ENCODE data around the gene TMEM179. TPM values are rescaled to one million over a fixed set of nuclear protein-coding genes. Genes with fewer than 3 reads are reported as not detected.

TMEM179 gene
- total RNA-seq, 2 experiments from 2014 or later, result not detected

- no peaks in the 10 kb centered on the region for H3K9me3 Mint-ChIP-seq
- ChIA-PET POLR2A (no interaction called here), CTCF (interaction anchor here (1.2 kb wide), 1 partner anchor 20 kb away, joined by 3 read pairs; no protein-coding TSS in a partner anchor)
- no peak overlapping the region for H3K27ac Mint-ChIP-seq
- no peaks in the 10 kb centered on the region for H3K4me1 Mint-ChIP-seq
- no peak overlapping the region for H3K4me3 Mint-ChIP-seq
- no peaks in the 10 kb centered on the region for H3K36me3 Mint-ChIP-seq (ENCODE audit: low read depth)
- DNase-seq, result no peak
- H3K27me3 Mint-ChIP-seq, result no peaks in the 10 kb centered on the region
Observed at GRCh38 chr14:104555430-104556255, 48.9 kb downstream of the TMEM179 start.

GRCh38 chr14:104554608-104555429 lies 49.8 kb downstream of the TMEM179 start:
- Mint-ChIP-seq H3K36me3 (ENCODE audit: low read depth) (no peaks in the 10 kb centered on the region), H3K27me3 (no peaks in the 10 kb centered on the region), H3K4me3 (no peak overlapping the region), H3K4me1 (no peaks in the 10 kb centered on the region), H3K27ac (no peak overlapping the region), H3K9me3 (no peaks in the 10 kb centered on the region)
- CTCF ChIA-PET, result interaction anchor here (0.6 kb wide), 1 partner anchor 422 kb away, joined by 3 read pairs; no protein-coding TSS in a partner anchor
- POLR2A ChIA-PET, result no interaction called here
- no peak for DNase-seq

GRCh38 chr14:104554088-104554607 lies 50.4 kb downstream of the TMEM179 start:
- DNase-seq, result no peak
- Mint-ChIP-seq H3K27ac (no peak overlapping the region), H3K4me3 (no peak overlapping the region), H3K36me3 (ENCODE audit: low read depth) (no peaks in the 10 kb centered on the region), H3K9me3 (no peaks in the 10 kb centered on the region), H3K4me1 (no peaks in the 10 kb centered on the region), H3K27me3 (no peaks in the 10 kb centered on the region)
- CTCF ChIA-PET, result interaction anchor here (0.6 to 0.8 kb wide), 2 partner anchors 8 to 421 kb away, joined by 3 read pairs; no protein-coding TSS in a partner anchor
- POLR2A ChIA-PET, result no interaction called here

GRCh38 chr14:104553166-104554087 lies 51.1 kb downstream of the TMEM179 start:
- no peak for DNase-seq
- ChIA-PET POLR2A (no interaction called here), CTCF (interaction anchor here (0.8 kb wide), 1 partner anchor 9 kb away, joined by 3 read pairs; no protein-coding TSS in a partner anchor)
- Mint-ChIP-seq H3K36me3 (ENCODE audit: low read depth) (no peaks in the 10 kb centered on the region), H3K4me1 (no peaks in the 10 kb centered on the region), H3K27me3 (no peaks in the 10 kb centered on the region), H3K9me3 (no peaks in the 10 kb centered on the region), H3K4me3 (no peak overlapping the region), H3K27ac (no peak overlapping the region)

GRCh38 chr14:104552738-104553125 lies 51.8 kb downstream of the TMEM179 start:
- Mint-ChIP-seq H3K4me3 (no peak overlapping the region), H3K9me3 (no peaks in the 10 kb centered on the region), H3K36me3 (ENCODE audit: low read depth) (no peaks in the 10 kb centered on the region), H3K4me1 (no peaks in the 10 kb centered on the region), H3K27me3 (no peaks in the 10 kb centered on the region), H3K27ac (no peak overlapping the region)
- DNase-seq, result no peak
- POLR2A ChIA-PET, result no interaction called here
- CTCF ChIA-PET, result no interaction called here

- no peaks in the 10 kb centered on the region for H3K9me3 Mint-ChIP-seq
- H3K27me3 Mint-ChIP-seq, result no peaks in the 10 kb centered on the region
- no peaks in the 10 kb centered on the region for H3K4me1 Mint-ChIP-seq
- H3K27ac Mint-ChIP-seq, result no peak overlapping the region
- no peak overlapping the region for H3K4me3 Mint-ChIP-seq
- POLR2A ChIA-PET, result no interaction called here
- no peaks in the 10 kb centered on the region for H3K36me3 Mint-ChIP-seq (ENCODE audit: low read depth)
- CTCF ChIA-PET, result no interaction called here
- no peak for DNase-seq
Observed at GRCh38 chr14:104551851-104552737, 52.5 kb downstream of the TMEM179 start.

- CTCF ChIA-PET, result no interaction called here
- no peak for DNase-seq
- Mint-ChIP-seq H3K4me1 (no peaks in the 10 kb centered on the region), H3K36me3 (ENCODE audit: low read depth) (no peaks in the 10 kb centered on the region), H3K27me3 (no peaks in the 10 kb centered on the region), H3K9me3 (no peaks in the 10 kb centered on the region), H3K4me3 (no peak overlapping the region), H3K27ac (no peak overlapping the region)
- POLR2A ChIA-PET, result no interaction called here
Observed at GRCh38 chr14:104550861-104551728, 53.5 kb downstream of the TMEM179 start.

GRCh38 chr14:104550340-104550860 lies 54.2 kb downstream of the TMEM179 start:
- H3K9me3 Mint-ChIP-seq, result no peaks in the 10 kb centered on the region
- H3K27me3 Mint-ChIP-seq, result no peaks in the 10 kb centered on the region
- H3K27ac Mint-ChIP-seq, result no peak overlapping the region
- no peaks in the 10 kb centered on the region for H3K36me3 Mint-ChIP-seq (ENCODE audit: low read depth)
- no peaks in the 10 kb centered on the region for H3K4me1 Mint-ChIP-seq
- no peak for DNase-seq
- ChIA-PET POLR2A (no interaction called here), CTCF (no interaction called here)
- H3K4me3 Mint-ChIP-seq, result no peak overlapping the region

- Mint-ChIP-seq H3K27ac (no peak overlapping the region), H3K9me3 (no peaks in the 10 kb centered on the region), H3K27me3 (no peaks in the 10 kb centered on the region), H3K4me3 (no peak overlapping the region), H3K36me3 (ENCODE audit: low read depth) (no peaks in the 10 kb centered on the region), H3K4me1 (no peaks in the 10 kb centered on the region)
- ChIA-PET POLR2A (no interaction called here), CTCF (no interaction called here)
- no peak for DNase-seq
Observed at GRCh38 chr14:104549536-104550339, 54.8 kb downstream of the TMEM179 start.

- H3K36me3 Mint-ChIP-seq (ENCODE audit: low read depth), result no peaks in the 10 kb centered on the region
- POLR2A ChIA-PET, result no interaction called here
- no peak for DNase-seq
- no peaks in the 10 kb centered on the region for H3K4me1 Mint-ChIP-seq
- H3K27ac Mint-ChIP-seq, result no peak overlapping the region
- no peaks in the 10 kb centered on the region for H3K27me3 Mint-ChIP-seq
- CTCF ChIA-PET, result no interaction called here
- H3K4me3 Mint-ChIP-seq, result no peak overlapping the region
- no peaks in the 10 kb centered on the region for H3K9me3 Mint-ChIP-seq
Observed at GRCh38 chr14:104548802-104549535, 55.6 kb downstream of the TMEM179 start.
